Stimulated activated effector memory CD8-positive, alpha-beta T cell treated with anti-CD3 and anti-CD28 coated beads, Interleukin-12 subunit alpha, Interleukin-12 subunit beta, amount 100 ng/mL, for 72 hours (primary cell): Measurements from ENCODE around the gene KLRC3.
"Not testable (repeated sequence)": the region's sequence is repeated elsewhere in the genome, so short reads cannot be mapped to it uniquely, and the experiment has no call there.

Experiments used
- ATAC-seq: fragments of 150-1000 bp; cut with Tn5 transposase; 2 replicates; pipeline ENCODE4 v1.10.0; 2021
- DNase-seq, 2 donors: peaks; one replicate each; pipeline ENCODE4 v3.0.0; 2021 to 2022; ENCODE audit warnings: low spot score in 2 of 2
- H3K27ac Mint-ChIP-seq: one replicate; pipeline ENCODE4 v1.8.0; 2022; ENCODE audit warnings: mild to moderate bottlenecking, mixed read lengths
- H3K36me3 Mint-ChIP-seq: one replicate; pipeline ENCODE4 v1.8.0; 2022; ENCODE audit warnings: mild to moderate bottlenecking, mixed read lengths
- H3K4me1 Mint-ChIP-seq: one replicate; pipeline ENCODE4 v1.8.0; 2022; ENCODE audit warnings: mixed read lengths
- H3K4me3 Mint-ChIP-seq: one replicate; pipeline ENCODE4 v1.8.0; 2022; ENCODE audit warnings: mild to moderate bottlenecking, mixed read lengths
- H3K9me3 Mint-ChIP-seq: one replicate; pipeline ENCODE4 v1.8.0; 2022; ENCODE audit warnings: mixed read lengths

KLRC3 gene

GRCh38 chr12:10390991-10391390 lies 29.4 kb downstream of the KLRC3 start:
- H3K36me3 Mint-ChIP-seq: peaks cover 80% of the 10 kb centered on the region
- not testable (repeated sequence) for ATAC-seq, H3K9me3 Mint-ChIP-seq, DNase-seq
- H3K4me1 Mint-ChIP-seq: peaks cover 36% of the 10 kb centered on the region
- H3K4me3 Mint-ChIP-seq: peak overlapping the region; percentile 54
- peak overlapping the region; percentile 83 for H3K27ac Mint-ChIP-seq

GRCh38 chr12:10389904-10390303 lies 30.5 kb downstream of the KLRC3 start, which contains the start of gene KLRK1:
KLRK1 (minus strand) TSS chr12:10390041; CDS start chr12:10388810, 1,231 bp downstream.
- Mint-ChIP-seq H3K4me1 (peaks cover 33% of the 10 kb centered on the region), H3K36me3 (peaks cover 80% of the 10 kb centered on the region), H3K9me3 (no peaks in the 10 kb centered on the region), H3K4me3 (peak within 1 kb of the TSS; percentile 64), H3K27ac (peak within 1 kb of the TSS; percentile 95)
- ATAC-seq (no peak), DNase-seq (no peak)

GRCh38 chr12:10388624-10389413 lies 31.6 kb downstream of the KLRC3 start:
- ATAC-seq (no peak), DNase-seq (no peak)
- Mint-ChIP-seq H3K27ac (peak overlapping the region; percentile 95), H3K4me1 (peaks cover 23% of the 10 kb centered on the region), H3K4me3 (peak overlapping the region; percentile 64), H3K9me3 (no peaks in the 10 kb centered on the region), H3K36me3 (peaks cover 85% of the 10 kb centered on the region)

GRCh38 chr12:10387498-10387897 lies 32.9 kb downstream of the KLRC3 start:
- Mint-ChIP-seq H3K36me3 (peaks cover 95% of the 10 kb centered on the region), H3K27ac (peak overlapping the region; percentile 95), H3K4me1 (peaks cover 28% of the 10 kb centered on the region), H3K4me3 (peak overlapping the region; percentile 64)
- not testable (repeated sequence) for DNase-seq, ATAC-seq, H3K9me3 Mint-ChIP-seq

GRCh38 chr12:10386857-10387256 lies 33.5 kb downstream of the KLRC3 start:
- DNase-seq: no peak
- Mint-ChIP-seq H3K27ac (peak overlapping the region; percentile 95), H3K9me3 (no peaks in the 10 kb centered on the region), H3K36me3 (peaks cover 95% of the 10 kb centered on the region), H3K4me3 (peak overlapping the region; percentile 64), H3K4me1 (peaks cover 32% of the 10 kb centered on the region)
- no peak for ATAC-seq

GRCh38 chr12:10385166-10385613 lies 35.2 kb downstream of the KLRC3 start:
- DNase-seq (no peak), ATAC-seq (peak; percentile 86)
- H3K4me1 Mint-ChIP-seq: peaks cover 46% of the 10 kb centered on the region
- peaks cover 100% of the 10 kb centered on the region for H3K36me3 Mint-ChIP-seq
- peak overlapping the region; percentile 64 for H3K4me3 Mint-ChIP-seq
- peak overlapping the region; percentile 95 for H3K27ac Mint-ChIP-seq
- no peaks in the 10 kb centered on the region for H3K9me3 Mint-ChIP-seq

- H3K4me1 Mint-ChIP-seq: peaks cover 41% of the 10 kb centered on the region
- H3K36me3 Mint-ChIP-seq: peaks cover 100% of the 10 kb centered on the region
- H3K4me3 Mint-ChIP-seq: peak overlapping the region; percentile 64
- ATAC-seq (no peak), DNase-seq (no peak)
- H3K9me3 Mint-ChIP-seq: no peaks in the 10 kb centered on the region
- peak overlapping the region; percentile 95 for H3K27ac Mint-ChIP-seq
Observed at GRCh38 chr12:10384191-10384590, 36.2 kb downstream of the KLRC3 start.

- Mint-ChIP-seq H3K4me1 (peaks cover 48% of the 10 kb centered on the region), H3K27ac (peak overlapping the region; percentile 95), H3K36me3 (peaks cover 100% of the 10 kb centered on the region), H3K4me3 (peak overlapping the region; percentile 64), H3K9me3 (no peaks in the 10 kb centered on the region)
- no peak for DNase-seq
- peak; percentile 11 for ATAC-seq
Observed at GRCh38 chr12:10381928-10382628, 38.3 kb downstream of the KLRC3 start.

GRCh38 chr12:10378737-10379136 lies 41.7 kb downstream of the KLRC3 start:
- peak; percentile 91 for ATAC-seq
- not testable (repeated sequence) for DNase-seq, H3K9me3 Mint-ChIP-seq
- Mint-ChIP-seq H3K4me3 (peak overlapping the region; percentile 60), H3K4me1 (peaks cover 62% of the 10 kb centered on the region), H3K27ac (peak overlapping the region; percentile 89), H3K36me3 (peaks cover 100% of the 10 kb centered on the region)

GRCh38 chr12:10374624-10375018 lies 45.8 kb downstream of the KLRC3 start:
- DNase-seq (no peak), ATAC-seq (peak; percentile 62)
- peak overlapping the region; percentile 79 for H3K4me3 Mint-ChIP-seq
- peak overlapping the region; percentile 97 for H3K27ac Mint-ChIP-seq
- peaks cover 100% of the 10 kb centered on the region for H3K36me3 Mint-ChIP-seq
- peaks cover 64% of the 10 kb centered on the region for H3K4me1 Mint-ChIP-seq
- H3K9me3 Mint-ChIP-seq: no peaks in the 10 kb centered on the region

GRCh38 chr12:10372559-10372958 lies 47.8 kb downstream of the KLRC3 start:
- DNase-seq (no peak), ATAC-seq (peak; percentile 61)
- peaks cover 76% of the 10 kb centered on the region for H3K4me1 Mint-ChIP-seq
- peak overlapping the region; percentile 44 for H3K4me3 Mint-ChIP-seq
- peak overlapping the region; percentile 97 for H3K27ac Mint-ChIP-seq
- H3K36me3 Mint-ChIP-seq: peaks cover 100% of the 10 kb centered on the region
- peaks cover 3% of the 10 kb centered on the region for H3K9me3 Mint-ChIP-seq

- peak overlapping the region; percentile 44 for H3K4me3 Mint-ChIP-seq
- ATAC-seq, DNase-seq, H3K9me3 Mint-ChIP-seq: not testable (repeated sequence)
- H3K27ac Mint-ChIP-seq: peak overlapping the region; percentile 97
- peaks cover 100% of the 10 kb centered on the region for H3K36me3 Mint-ChIP-seq
- H3K4me1 Mint-ChIP-seq: peaks cover 77% of the 10 kb centered on the region
Observed at GRCh38 chr12:10371893-10372535, 48.4 kb downstream of the KLRC3 start.

- peak; percentile 48 for ATAC-seq
- Mint-ChIP-seq H3K27ac (peak overlapping the region; percentile 97), H3K9me3 (peaks cover 3% of the 10 kb centered on the region), H3K4me3 (peak overlapping the region; percentile 69), H3K36me3 (peaks cover 83% of the 10 kb centered on the region), H3K4me1 (peaks cover 66% of the 10 kb centered on the region)
- no peak for DNase-seq
Observed at GRCh38 chr12:10369557-10370415, 50.6 kb downstream of the KLRC3 start.
